ENCODE data around the gene PNPO. TPM values are rescaled to one million over a fixed set of nuclear protein-coding genes. Genes with fewer than 3 reads are reported as not detected.

PNPO gene
- total RNA-seq = 10 to 100 TPM; 24.9 to 26.0 TPM
- long read RNA-seq, transcript PNPO-217 (7 exons, 3,465 nt) = major isoform, 21 of 27 reads
- long read RNA-seq, partial matches to known transcripts = 1 of 27 reads
- long read RNA-seq, other reads (novel, unspliced or antisense) = 2 of 27 reads

DNA sequence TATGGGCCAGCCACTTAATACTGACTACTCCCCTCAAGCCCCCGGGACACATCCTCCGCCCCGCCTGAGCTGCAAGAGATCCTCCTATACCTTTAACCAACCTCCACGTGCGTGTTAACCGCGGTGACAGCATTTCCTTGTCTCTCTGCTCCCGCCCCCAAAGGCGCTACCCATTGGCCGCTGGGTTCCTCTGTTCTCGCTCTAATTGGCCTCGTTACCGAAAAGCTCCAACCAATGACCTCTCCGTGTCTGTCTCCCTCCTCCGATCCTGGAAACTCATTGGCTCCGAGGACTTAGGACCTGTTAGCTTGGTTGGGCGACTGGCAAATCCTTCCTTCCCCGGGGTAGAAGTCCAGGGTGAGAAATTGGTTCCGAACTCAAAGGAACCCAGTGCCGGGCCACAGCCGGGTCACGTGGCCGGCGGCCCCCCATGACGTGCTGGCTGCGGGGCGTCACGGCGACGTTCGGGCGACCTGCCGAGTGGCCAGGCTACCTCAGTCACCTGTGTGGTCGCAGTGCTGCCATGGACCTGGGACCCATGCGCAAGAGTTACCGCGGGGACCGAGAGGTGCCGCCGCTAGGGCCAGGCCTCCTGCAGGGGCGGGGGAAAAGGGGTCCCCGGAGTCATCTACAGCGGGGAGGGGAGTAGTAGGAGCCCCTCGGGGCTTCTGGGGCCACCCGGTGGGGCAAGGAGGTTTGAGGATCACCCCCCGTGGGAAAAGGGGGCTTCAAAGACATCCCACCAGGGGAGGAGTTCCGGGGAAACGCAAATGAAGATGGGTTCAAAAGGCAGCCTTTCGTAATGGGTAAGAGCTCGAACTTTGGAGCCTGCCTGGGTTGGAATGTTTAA is at the start of gene PNPO:
Gene PNPO, plus strand, starts transcription at position 326 of the 850 bp plus-strand sequence. Its CDS starts 105 bp downstream, at position 431.
- intact Hi-C loops (cut with DNase I, micrococcal nuclease) = loop anchor here in 1 of 2 donors (10.0 kb wide), 1 partner anchor 97 kb away; the partner anchor contains the start of gene SCRN2
- peak; percentile 93 to 97 for DNase-seq
- ATAC-seq = peak; percentile 83

DNA sequence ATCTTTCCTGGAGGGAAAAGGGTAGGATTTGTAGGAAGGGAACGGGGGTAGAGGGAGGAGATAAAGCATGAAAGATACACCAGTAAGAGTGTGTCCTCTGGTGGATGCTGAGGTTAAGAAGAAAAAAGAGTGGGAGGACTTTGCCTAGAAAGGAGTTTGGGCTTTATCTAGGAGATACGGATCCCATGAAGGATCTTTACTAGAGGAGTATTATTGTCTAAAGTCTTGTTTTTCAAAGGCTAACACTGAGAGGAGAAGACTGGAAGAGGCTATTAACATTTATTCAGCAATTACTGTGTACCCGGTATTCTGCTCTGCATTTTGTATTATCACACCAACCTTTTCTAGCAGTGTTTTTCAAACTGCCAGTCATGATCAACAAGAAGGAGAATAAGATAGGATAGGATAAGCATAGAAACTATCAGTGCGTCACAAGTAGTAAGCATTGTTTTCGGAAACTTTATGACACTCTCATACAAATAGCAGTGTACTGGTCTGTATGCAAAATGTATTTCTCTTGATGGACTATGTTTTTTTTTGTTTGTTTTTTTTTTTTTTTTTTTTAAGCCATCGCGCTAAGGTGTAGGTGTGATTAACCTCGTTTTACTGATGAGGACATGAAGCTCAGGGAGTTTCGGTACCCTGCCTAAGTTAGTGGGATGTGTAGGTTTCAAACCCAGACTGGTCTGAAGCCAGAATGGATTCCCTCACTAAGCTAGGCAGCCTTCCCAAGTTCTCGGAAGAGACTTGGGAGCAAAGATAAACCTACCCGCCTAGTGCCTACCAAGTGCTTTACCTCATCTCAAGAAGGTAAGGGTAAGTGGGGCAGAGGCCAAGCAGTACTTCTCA is 46.6 kb upstream of the PNPO start:
- ATAC-seq (peak; percentile 27), DNase-seq (no peak)
- intact Hi-C loops (cut with DNase I, micrococcal nuclease) = no loop called here

DNA sequence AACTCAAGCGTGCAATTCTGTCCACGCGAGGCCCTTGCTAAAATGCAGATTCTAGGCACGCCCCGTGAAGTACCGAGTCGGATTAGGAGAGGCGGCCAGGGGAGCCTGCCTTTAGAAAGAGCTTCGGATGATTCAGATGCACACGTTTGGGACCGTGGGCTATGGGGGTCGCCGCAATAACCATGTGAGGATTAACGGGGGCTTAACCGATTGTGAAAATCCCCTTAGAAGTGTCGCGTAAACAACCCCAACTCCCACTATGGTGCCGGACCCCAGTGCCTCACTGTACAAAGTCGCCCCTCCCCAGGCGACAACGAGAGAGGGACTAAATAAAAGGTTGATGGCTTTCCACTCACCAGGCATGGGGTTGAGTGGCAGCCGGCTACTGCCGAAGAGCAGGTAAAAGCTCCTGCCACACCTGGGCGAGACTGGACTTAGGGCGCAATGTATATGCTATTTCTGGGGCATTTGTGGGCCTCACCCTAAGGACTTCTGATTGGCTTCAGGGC is 46.0 kb upstream of the PNPO start:
- DNase-seq (peak; percentile 55 to 62), ATAC-seq (no peak)
- intact Hi-C loops (cut with DNase I, micrococcal nuclease) = no loop called here

DNA sequence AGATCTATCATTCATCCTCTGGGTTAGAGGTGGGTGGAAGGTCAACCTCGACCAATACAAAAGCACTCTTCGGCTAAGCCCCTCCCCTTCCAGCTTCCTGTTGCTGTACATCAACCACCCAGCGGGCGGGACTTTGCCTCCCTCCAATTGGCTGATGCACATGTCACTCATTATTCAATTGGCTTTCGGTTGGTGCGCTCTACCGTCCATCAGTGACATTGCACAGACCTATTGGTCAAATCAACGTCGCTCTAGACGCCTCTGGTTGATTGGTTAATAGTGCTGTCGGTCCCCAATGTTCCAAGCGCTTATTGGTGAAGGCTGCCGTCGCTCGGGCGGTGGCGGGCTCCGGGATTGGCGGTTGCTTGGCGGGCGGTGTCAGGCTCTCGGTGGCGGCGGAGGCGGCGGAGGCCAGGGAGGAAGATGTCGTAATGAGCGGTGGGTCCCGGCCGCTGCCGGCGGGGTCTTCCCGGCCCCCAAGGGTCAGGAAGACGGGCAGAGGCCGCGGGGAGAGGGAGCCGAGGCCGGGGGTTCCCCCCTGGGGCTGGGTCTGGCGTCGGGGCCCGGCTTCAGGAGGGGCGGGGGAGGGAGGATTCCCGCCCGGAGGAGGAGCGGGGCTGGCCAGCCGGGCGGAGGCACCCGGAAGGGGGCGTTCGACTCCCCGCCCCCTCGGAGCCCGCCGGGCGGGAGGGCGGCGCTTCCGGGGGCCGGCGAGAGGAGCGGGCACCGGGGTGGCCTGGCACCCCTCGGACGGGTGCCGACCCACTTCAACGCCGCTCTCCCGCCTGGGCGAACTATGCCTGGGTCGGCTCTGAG is 45.3 kb upstream of the PNPO start, which contains the start of gene SP2:
Gene SP2, plus strand, starts transcription at position 381 of the 816 bp plus-strand sequence. Its CDS starts 51 bp downstream, at position 432.
- intact Hi-C loops (cut with DNase I, micrococcal nuclease) = no loop called here
- ATAC-seq = peak; percentile 83
- peak; percentile 99 to 100 for DNase-seq

DNA sequence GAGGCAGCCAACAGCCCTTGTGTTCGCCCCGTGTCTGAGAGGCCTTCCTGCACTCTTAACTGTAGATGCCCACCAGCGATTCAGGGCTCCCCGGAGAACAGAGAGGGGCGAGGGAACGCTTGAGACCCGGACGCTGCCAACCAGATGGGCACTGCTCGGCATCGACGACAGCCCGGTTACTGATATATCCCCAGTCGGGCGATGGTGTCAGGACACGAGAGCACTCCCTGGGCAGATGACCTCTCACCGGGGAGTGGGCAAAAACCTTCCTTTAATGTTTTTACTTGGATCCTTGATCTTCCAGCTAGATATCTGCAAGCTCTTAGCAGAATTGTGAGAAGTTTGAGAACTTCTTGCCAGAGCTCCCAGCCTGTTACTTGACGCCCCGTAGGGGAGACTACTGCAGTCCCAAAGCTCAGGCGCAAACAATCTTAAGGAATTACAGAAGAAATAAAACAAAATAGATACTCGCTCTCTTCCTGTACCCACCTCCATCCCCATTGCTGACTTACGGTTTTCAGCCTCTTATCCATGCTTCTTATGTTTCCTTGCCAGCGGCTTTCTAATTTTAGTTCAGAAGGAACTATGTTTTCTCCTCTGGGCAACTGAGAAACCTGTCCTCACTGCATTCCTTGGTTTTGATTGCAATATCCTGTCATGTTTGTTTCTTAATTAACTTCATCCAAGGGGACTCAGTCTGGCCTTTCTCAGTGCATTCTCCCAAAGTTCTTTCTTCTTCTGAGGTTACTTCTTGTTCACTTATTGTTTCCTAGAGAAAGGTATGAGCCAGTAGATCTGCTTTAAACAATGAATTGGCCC is 44.5 kb upstream of the PNPO start:
- intact Hi-C loops (cut with DNase I, micrococcal nuclease) = no loop called here
- no peak for ATAC-seq
- no peak for DNase-seq

DNA sequence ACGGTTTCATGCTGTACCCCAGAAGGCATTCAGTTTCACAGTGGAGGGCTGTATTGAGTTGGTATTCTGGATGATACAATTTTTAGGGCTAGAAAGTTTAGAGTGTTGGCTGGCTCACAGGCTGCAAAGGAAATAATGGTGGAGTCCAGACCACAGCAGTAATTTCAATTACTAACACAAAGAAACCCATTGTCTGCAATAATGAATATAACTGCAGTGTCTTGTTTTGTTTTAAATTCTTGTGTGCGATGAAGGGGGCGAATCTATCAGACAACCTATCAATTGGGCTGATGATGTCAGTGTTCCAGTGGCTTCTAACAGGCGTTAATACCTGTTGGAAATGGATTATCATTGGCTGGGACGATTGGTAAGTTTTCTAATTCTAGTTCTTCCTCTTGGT is 43.8 kb upstream of the PNPO start:
- ATAC-seq (no peak), DNase-seq (no peak)
- intact Hi-C loops (cut with DNase I, micrococcal nuclease) = no loop called here

DNA sequence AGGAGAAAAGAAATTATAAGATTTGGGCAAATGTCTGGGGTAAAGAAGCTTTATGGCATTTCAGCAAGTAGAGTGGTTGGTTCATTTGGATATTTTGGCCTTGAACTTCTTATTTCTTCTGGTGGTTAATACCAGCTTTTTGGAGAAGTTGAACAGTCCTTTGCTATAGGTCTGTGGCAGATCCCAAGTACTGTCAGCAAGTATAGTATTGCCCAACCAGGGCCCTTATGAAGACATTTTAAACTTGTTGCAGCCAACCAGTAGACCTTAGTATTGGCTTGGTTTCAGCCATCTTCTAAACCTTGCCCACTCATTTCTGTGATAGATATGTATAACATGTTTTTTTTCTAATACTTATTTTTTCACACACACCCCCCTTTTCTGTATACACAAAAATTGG is 43.1 kb upstream of the PNPO start:
- DNase-seq (no peak), ATAC-seq (no peak)
- intact Hi-C loops (cut with DNase I, micrococcal nuclease) = no loop called here

DNA sequence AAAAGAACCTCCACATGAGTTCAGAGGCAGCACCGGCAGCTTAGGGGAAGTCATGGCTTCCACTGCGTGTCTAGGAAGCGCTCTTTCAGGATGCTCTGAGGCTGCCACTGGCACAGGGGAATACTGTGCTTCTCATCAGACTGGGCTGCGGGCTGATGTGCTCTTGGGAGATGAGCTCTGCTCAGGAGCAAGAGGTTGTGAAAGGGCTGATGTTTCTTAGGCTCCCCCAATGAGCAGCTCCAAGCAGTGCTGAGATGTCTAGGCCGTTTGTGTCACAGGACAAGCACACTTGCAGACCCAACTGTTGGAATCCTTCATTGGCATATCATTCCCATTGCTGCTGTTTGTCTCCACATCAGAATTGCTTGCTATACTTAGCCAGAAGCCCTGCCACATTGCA is 41.7 kb upstream of the PNPO start:
- intact Hi-C loops (cut with DNase I, micrococcal nuclease) = no loop called here
- ATAC-seq (no peak), DNase-seq (no peak)

DNA sequence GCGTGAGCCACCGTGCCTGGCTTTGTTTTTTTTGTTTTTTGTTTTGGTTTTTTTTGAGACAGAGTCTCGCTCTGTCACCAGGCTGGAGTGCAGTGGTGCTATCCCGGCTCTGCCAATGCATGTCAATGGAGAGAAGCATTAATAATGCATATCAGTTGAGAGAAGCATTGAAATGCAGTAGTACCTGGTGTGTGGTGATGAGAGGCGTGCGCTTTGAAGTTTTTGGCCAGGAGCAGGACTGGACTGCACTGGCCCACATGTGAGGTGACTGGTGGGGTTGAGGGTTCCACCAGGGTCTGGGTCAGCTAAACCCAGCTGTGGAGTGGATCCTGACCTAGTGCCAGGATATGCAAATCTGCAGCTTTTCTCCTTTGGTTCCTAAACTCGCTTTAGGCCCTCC is 39.9 kb upstream of the PNPO start:
- DNase-seq = no peak
- ATAC-seq = no peak
- intact Hi-C loops (cut with DNase I, micrococcal nuclease) = no loop called here

DNA sequence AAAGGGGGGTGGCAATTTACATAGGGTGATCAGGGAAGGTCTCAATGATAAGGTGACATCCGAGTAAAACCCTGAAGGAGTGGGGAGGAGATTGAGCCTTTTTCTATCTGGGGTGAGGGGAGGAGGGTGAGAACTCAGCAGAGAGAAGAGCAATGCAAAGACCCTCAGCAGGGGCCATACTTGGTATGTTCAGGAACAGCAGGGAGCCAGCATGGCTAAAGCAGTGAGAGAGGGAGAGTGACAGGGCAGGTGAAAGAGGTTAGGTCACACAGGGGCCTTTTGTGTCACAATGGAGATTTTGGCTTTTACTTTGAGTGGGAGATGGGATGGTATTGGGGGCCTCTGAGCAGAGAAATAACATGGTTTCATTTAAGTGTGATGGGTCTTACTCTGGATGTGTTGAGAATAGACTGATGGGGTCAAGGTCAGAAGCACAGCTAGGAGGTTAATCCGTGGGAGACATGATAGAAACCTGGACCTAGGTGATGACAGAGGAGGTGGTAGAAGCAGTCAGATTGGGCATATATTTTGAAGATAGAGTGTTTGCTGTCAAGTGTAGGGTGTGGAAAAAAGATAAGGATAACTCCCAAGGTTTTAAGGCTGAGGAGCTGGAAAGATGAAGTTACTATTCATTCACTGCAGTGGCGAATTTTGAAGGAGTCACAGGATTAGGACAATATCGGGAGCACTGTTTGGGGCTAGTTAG is 39.2 kb upstream of the PNPO start:
- no peak for DNase-seq
- intact Hi-C loops (cut with DNase I, micrococcal nuclease) = no loop called here
- no peak for ATAC-seq

DNA sequence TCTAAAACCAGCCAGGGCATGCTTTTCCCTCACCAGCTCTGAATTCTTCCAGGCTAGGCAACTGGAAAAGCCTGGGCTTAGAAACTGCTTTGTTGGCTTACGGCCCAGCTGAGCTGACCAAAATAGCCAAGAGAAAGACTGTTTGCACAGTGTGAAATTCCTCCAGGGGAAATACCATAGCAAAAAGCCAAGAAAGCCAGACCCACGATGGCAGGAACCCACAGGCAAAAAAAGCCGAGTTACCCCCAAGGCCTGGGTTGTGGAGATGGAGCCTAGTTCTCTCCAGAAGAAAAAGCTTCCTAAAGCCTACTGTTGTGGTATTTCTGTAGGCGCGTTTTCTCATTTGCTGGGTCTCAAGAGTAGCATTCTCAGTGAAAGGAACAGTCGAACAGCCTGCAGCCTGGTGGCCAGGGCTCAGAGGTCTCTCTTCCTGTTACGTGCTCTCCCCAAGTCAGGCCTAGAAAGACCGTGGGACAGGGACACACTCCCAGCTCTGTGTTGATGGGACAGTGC is 36.1 kb upstream of the PNPO start:
- intact Hi-C loops (cut with DNase I, micrococcal nuclease) = no loop called here
- ATAC-seq (no peak), DNase-seq (peak in 1 of 2 donors; percentile 36)

DNA sequence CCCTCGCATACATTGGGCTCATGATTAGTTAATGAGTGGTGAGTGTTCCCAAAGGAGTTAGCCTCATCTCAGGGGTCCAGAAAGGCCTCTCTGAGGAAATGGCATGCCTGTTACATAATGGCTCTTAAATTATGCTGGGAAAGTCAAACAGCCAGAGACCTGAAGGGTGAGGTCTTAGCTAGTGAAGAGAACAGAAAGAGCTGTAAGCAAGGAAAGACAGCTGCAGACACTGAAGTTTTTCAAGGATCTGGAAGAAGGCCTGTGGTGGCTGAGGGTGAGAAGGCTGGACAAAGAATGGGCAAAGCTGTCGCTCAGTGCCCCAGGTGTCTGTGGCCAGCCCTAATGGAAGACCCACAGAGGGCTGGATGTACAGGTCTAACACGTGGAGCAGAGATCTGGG is 34.9 kb upstream of the PNPO start:
- ATAC-seq = no peak

DNA sequence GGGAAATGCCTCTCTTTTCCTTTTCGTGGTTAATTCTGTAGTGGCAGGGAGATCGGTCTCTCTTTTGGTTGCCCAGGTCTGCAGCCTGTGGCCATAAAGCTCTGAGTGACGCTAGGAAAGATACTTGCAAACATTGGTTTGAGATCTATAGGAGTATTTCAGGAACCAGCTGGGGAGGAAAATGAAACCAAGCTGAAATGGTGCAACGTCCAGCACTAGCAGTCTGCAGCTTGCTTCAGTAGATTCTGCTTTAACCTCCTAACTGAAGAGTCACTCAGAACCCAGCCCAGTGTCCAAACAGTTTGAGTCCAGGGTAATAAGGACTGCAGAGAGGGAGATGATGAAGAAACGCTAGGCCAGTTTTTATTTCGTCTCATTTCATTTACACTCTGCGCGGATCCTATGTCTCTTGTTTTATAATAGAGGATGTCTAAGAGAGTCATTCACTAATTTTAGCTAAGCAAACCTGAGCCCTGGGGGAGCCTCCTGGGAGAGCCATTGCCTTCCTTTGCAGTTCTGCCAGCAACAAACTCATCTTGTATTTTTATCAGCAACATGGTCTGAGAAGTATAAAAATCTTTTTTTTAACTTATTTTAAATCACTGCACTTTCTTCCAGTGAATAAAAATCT is 33.3 kb upstream of the PNPO start:
- intact Hi-C loops (cut with DNase I, micrococcal nuclease) = no loop called here

More for the DNA sequence above, 34.9 kb upstream of the PNPO start:
- DNase-seq = no peak
- intact Hi-C loops (cut with DNase I, micrococcal nuclease) = no loop called here

DNA sequence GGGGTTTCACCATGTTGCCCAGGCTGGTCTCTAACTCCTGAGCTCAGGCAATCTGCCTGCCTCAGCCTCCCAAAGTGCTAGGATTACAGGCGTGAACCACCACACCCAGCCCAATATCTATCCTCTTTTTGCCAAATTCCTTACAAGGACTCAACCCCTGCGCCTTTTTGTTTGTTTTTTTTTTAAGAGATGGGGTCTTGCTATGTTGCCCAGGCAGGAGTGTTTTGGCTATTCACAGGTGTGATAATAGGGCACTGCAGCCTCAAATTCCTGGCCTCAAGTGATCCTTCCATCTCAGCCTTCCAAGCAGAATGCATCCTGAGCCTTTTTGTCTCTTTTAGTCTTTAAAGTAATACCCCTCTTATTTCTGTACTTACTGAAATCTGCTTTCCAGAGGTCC is 28.3 kb upstream of the PNPO start:
- no peak for DNase-seq
- intact Hi-C loops (cut with DNase I, micrococcal nuclease) = no loop called here
- no peak for ATAC-seq

More for the DNA sequence above, 33.3 kb upstream of the PNPO start:
- ATAC-seq = no peak
- no peak for DNase-seq

DNA sequence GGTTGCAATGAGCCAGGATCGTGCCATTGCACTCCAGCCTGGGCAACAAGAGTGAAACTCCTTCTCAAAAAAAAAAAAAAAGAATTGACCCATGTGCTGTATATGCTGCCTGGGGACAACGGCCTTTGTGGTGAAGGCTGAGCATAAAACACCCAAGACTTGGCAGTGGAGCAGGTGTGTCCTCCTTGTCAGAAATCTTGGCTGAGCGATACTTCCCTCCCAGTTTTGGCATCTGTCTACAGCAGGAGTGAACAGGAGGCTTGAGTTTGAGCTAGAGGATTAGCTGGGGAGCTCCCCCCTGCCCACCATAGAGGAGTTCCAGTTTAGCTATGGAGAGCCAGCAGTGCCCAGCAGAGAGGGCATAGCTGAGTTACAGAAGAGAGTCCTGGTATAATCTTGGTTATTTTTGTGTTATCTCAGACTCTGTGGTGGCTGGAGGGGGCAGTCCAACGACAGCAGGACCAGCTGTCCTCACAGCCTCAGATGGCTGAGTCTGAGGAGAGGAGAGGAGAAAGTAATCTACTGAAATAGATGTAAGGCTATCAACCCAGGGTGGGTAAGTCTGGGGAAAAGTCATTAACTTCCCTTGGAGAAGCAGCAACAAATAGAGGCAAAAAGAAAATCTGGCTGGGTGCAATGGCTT is 26.9 kb upstream of the PNPO start:
- ATAC-seq (no peak), DNase-seq (no peak)
- intact Hi-C loops (cut with DNase I, micrococcal nuclease) = no loop called here
